HG03280 (cell line): ENCODE measurements around the gene MACO1.
A peak's percentile ranks its signal among the peaks of the same experiment; 100 is the strongest.

ENCODE experiments used
- ATAC-seq: cut with Tn5 transposase; IDR thresholded peaks from one replicate; pipeline ENCODE4 v1.9.1; 2021; ENCODE audit warnings: mild to moderate bottlenecking, moderate library complexity; ENCODE audit not compliant: unreplicated experiment

The MACO1 gene

DNA sequence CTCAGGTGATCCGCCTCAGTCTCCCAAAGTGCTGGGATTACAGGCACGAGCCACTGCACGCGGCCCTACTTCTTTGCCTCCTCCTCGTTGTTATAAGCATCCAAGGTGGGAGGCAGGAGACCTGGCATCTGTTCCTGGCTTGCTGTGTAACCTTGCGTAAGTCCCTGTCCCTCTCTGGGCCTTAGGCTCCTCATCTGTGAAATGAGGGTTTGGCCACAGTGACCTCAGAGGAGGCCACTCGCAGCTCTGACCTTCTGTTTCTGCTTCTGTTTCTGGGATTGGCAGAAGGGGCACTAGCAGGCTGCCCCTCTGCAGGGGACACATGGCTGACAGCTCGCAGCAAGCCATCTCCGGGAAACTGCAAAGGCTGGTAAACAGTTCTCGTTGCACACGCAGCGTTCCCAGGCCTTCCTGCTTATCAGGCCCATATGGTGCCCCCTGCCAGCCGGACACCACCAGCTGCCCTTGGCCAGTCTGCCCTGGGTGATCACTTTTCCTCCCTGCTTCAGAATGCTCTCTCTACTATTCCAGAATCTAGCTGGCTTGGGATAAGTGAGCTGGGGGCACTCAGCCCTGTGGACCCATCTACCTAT lies 110.1 kb downstream of the MACO1 start:
- no peak for ATAC-seq

DNA sequence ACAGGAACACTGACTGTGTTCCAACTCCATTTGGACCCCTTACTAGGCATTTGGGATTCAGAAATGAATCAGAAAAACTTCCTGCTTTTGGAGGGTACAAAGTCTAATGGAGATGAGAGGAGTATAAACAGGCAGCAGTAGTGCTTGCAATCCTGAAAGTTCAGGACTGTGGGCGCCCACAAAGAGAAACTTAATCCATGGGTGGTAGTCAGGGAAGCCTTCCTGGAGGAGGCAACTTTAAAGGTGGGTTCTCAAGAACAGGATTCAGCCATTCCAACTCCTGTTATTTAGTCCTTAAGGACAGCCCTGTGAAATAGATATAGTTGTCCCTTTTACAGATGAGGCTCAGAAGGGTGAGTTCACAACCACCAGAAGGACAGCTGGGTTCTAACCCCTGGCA lies 110.7 kb downstream of the MACO1 start:
- no peak for ATAC-seq

GRCh38 chr1:25541889-25542658 lies 111.4 kb downstream of the MACO1 start:
- no peak for ATAC-seq

DNA sequence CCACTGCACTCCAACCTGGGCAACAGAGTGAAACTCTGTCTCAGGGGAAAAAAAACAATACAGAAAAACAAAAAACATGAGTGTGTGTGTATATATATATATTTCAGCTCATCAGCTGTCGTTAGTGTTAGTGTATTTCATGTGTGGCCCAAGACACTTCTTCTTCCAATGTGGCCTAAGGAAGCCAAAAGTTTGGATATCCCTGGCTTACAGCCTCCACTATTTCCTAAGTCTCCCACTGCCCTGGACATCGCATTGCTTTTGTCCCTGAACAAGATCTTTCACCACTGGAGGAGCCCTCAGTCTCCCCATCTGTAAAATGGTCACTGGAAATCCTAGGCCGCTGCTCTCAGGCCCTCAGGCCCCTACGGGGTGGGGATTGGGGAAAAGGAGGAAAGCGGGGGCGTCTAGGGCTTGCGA lies 112.3 kb downstream of the MACO1 start:
- no peak for ATAC-seq

- ATAC-seq = peak; percentile 89
Measured at GRCh38 chr1:25543425-25544242, 112.9 kb downstream of the MACO1 start, which contains the start of gene LDLRAP1. Gene LDLRAP1, plus strand, starts transcription at chr1:25543606. Its CDS starts 93 bp downstream, at chr1:25543699.

- no peak for ATAC-seq
Measured at GRCh38 chr1:25544243-25544764, 113.6 kb downstream of the MACO1 start.

DNA sequence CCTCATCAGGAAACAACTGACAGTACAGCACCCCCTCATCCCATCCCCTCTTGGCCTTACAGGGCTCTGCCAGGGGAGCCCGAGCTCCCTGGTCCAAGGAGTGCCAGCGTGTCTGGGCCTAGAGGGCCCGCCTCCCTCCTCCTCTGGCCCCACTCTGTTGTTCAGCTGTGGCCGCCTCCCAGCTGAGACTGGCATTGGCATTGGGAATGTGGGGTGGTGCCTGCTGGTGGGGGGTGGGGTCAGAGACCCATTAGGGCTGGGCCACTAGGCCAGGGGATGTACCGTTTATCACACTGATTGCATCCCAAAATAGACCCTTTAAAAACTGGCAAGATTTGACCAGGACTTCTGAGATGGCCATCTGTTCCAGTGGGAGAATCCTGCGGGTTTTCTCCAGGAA lies 114.1 kb downstream of the MACO1 start:
- ATAC-seq = no peak

GRCh38 chr1:25545767-25546166 lies 115.1 kb downstream of the MACO1 start:
- ATAC-seq = no peak

- ATAC-seq = no peak
Measured at GRCh38 chr1:25546193-25546592, 115.5 kb downstream of the MACO1 start.

DNA sequence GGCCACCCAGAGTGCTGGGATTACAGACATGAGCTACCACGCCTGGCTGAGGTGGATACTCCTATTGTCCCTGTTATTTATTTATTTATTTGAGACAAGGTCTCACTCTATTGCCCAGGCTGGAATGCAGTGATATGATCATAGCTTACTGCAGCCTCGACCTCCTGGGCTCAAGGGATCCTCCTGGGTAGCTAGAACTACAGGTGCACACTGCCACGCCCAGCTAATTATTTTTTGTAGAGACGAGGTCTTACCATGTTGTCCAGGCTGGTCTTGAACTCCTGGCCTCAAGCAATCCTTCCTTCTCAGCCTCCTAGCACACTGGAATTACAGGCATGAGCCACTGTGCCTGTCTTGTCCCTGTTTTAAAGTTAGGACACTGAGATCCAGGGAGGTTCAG lies 117.9 kb downstream of the MACO1 start:
- ATAC-seq = no peak

- peak; percentile 91 for ATAC-seq
Measured at GRCh38 chr1:25549273-25550154, 118.8 kb downstream of the MACO1 start.
